Skeletal muscle satellite cell (primary cell): ENCODE data around the gene FAM78A.

Experiments
- H3K27me3 ChIP-seq: 2 replicates; pipeline ENCODE4 v1.7.0; 2013; ENCODE audit warnings: low read length; ENCODE audit not compliant: control insufficient read depth, insufficient read depth
- H3K36me3 ChIP-seq: 2 replicates; pipeline ENCODE4 v1.7.0; 2013; ENCODE audit warnings: mild to moderate bottlenecking, control low read depth, low read length; ENCODE audit not compliant: insufficient read depth
- H3K4me1 ChIP-seq: 2 replicates; pipeline ENCODE4 v1.7.0; 2013; ENCODE audit warnings: low read length; ENCODE audit not compliant: control insufficient read depth, insufficient read depth
- H3K4me2 ChIP-seq: 2 replicates; pipeline ENCODE4 v1.7.0; 2013; ENCODE audit warnings: mild to moderate bottlenecking, low read length
- H3K4me3 ChIP-seq: 2 replicates; pipeline ENCODE4 v1.7.0; 2013; ENCODE audit warnings: low read length
- H3K9ac ChIP-seq: 2 replicates; pipeline ENCODE4 v1.7.0; 2013; ENCODE audit warnings: mild to moderate bottlenecking, low read depth, low read length, moderate library complexity
- H3K9me3 ChIP-seq: replicated peaks from 2 replicates; pipeline ENCODE4 v1.7.0; 2013; ENCODE audit warnings: mild to moderate bottlenecking, control low read depth, low read length

Gene FAM78A

GRCh38 chr9:131309530-131310276 is 33.4 kb upstream of the FAM78A start:
- H3K4me3 ChIP-seq: no peak overlapping the region
- no peaks in the 10 kb centered on the region for H3K9me3 ChIP-seq
- H3K4me1 ChIP-seq: peaks cover 3% of the 10 kb centered on the region
- H3K27me3 ChIP-seq: peaks cover under 1% of the 10 kb centered on the region
- no peak overlapping the region for H3K4me2 ChIP-seq
- peaks cover 2% of the 10 kb centered on the region for H3K36me3 ChIP-seq
- no peak overlapping the region for H3K9ac ChIP-seq

GRCh38 chr9:131308906-131309529 is 32.7 kb upstream of the FAM78A start:
- Histone ChIP-seq H3K4me2 (no peak overlapping the region), H3K9me3 (no peaks in the 10 kb centered on the region), H3K4me1 (peaks cover 3% of the 10 kb centered on the region), H3K36me3 (peaks cover 2% of the 10 kb centered on the region), H3K4me3 (no peak overlapping the region), H3K27me3 (no peaks in the 10 kb centered on the region), H3K9ac (no peak overlapping the region)

DNA sequence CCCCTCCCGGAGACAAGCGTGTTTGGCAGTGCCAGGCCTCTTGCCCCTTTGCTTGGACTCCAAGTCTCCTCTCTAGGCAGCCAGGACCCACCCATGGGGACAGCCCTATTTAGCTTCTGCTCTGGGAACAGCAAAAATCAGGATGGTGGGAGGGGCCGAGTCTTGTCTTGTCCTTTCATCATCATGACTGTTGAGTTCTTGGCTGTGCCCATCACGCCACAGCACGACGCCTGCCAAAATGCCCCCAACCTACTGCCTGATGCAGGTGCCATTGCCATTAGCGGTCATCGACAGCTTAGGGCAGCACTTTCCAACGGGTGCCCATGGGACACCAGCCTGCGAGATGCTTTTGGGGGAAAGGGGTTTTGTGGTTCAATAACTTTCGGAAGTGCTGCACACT is 32.1 kb upstream of the FAM78A start:
- no peak overlapping the region for H3K9ac ChIP-seq
- no peak overlapping the region for H3K4me2 ChIP-seq
- H3K9me3 ChIP-seq: no peaks in the 10 kb centered on the region
- no peaks in the 10 kb centered on the region for H3K27me3 ChIP-seq
- peaks cover 2% of the 10 kb centered on the region for H3K36me3 ChIP-seq
- H3K4me1 ChIP-seq: peaks cover 3% of the 10 kb centered on the region
- H3K4me3 ChIP-seq: no peak overlapping the region

GRCh38 chr9:131307974-131308373 is 31.7 kb upstream of the FAM78A start:
- Histone ChIP-seq H3K27me3 (no peaks in the 10 kb centered on the region), H3K36me3 (peaks cover 2% of the 10 kb centered on the region), H3K4me2 (no peak overlapping the region), H3K4me3 (no peak overlapping the region), H3K4me1 (peaks cover 3% of the 10 kb centered on the region), H3K9ac (no peak overlapping the region), H3K9me3 (no peaks in the 10 kb centered on the region)

- Histone ChIP-seq H3K9ac (no peak overlapping the region), H3K36me3 (peaks cover 2% of the 10 kb centered on the region), H3K4me3 (no peak overlapping the region), H3K27me3 (no peaks in the 10 kb centered on the region), H3K4me1 (peaks cover 3% of the 10 kb centered on the region), H3K9me3 (no peaks in the 10 kb centered on the region), H3K4me2 (no peak overlapping the region)
Observed at GRCh38 chr9:131306397-131307004, 30.2 kb upstream of the FAM78A start.

DNA sequence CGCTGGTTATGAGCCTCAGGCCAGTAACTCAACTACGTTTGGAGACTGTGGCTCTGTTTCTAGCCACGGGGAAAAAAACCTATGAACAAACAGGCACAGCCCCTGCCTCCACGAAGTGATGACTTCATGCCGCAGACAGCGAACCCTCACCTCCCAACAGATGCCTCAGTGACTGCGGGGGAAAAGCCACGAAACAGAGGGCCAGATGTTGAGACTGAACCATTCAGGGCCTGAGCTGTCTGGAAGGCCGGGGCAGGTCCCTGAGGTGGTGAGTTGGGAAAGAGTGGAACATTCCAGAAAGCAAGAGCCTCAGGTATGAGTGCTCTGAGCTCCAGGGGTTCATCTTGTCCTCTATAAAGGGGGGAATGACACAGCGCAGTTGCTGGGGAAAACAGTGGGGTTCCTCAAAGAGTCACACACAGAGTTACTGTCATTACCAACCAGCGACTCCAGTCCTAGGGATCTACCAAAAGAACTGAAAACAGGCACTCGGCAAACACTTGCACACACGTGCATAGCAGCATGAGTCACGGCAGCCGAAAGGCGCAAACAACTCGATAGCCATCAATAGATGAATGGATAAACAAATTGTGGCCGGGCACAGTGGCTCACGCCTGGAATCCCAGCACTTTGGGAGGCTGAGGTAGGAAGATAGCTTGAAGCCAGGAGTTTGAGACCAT is 28.5 kb upstream of the FAM78A start:
- Histone ChIP-seq H3K27me3 (no peaks in the 10 kb centered on the region), H3K4me1 (no peaks in the 10 kb centered on the region), H3K9me3 (no peaks in the 10 kb centered on the region), H3K36me3 (peaks cover 2% of the 10 kb centered on the region), H3K4me3 (no peak overlapping the region), H3K9ac (no peak overlapping the region), H3K4me2 (no peak overlapping the region)

DNA sequence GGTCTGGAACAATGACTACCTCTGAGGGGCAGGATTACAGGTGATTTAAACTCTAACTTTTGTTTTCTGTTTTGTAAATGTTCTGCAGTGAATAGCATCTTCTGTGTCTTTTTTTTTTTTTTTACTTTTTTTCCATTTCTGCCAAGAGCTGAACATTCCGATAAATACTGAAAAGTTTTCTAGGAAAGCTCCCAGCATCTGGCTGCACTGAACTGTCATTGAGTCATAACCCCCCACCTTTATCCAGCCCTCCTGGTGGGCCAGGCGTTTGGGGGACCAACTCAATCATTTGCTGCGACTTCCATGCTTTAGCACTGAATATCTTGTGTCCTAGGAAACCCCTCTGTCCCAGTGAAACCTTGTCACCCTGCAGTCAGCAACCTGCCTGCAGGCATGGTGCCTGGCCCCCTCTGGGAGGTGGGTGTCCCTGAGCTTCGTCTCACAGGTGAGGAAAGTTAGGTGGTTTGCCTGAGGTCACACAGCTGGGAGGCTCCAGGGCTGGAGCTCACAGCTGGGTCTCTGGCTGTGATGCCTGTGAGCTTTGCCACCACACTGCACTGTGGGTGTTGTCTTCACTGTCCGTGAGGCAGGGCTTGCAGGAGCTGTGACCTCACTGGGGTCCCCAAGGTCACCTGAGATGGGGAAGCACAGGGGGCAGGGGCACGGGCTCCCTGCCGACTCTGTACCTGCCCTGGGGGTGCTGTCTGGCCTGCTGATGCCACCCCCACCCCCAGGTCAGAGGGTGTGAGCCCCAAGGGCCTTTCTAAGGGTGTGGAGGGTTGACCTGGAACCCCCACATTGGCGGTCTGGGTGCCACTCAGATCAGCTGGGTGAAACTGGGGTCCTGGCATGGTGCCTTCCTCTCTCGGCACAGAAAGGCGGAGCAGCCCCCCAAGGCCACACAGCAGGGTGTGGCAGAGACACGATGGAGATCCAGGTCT is 27.3 kb upstream of the FAM78A start:
- Histone ChIP-seq H3K27me3 (no peaks in the 10 kb centered on the region), H3K9me3 (no peaks in the 10 kb centered on the region), H3K36me3 (peaks cover 2% of the 10 kb centered on the region), H3K4me3 (no peak overlapping the region), H3K9ac (no peak overlapping the region), H3K4me2 (no peak overlapping the region), H3K4me1 (no peaks in the 10 kb centered on the region)

DNA sequence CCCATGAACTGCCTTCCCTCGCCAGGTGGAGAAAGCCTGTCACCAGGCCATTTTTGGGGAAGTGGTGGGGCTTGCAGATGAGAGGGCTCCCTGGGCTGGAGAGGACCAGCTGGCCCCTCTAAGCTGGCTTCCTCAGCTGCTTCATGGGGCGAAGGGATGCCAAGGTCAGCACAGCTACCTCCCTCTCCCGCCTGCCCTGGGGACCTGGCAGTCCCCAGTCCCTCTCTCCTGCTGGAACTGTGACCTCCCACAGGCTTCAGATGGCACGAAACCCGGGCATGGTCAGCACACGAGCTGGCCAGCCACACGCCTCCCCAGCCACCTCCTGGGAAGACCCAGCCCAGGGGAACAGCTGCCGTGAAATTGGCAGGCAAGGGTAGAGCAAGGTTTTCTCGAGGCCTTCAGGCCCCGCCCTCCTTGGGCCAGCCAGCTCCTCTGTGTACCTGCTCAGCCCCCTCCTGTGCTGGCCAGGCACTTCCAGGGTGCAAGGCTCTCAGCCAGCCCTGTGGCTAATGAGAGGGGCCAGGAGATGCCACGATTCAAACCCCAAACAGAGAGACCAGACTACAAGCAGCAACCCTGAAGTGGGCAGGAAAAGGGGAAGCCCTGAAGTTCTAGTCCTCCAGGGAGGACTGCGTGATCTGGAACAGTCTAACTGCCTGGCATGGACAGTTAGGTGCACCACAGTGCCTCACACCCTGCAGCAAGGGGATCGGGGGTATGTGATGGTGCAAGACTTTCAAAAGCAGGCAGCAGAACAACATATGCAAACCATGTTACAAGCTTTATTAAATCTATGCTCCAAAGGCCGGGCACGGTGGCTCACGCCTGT is 26.1 kb upstream of the FAM78A start:
- no peak overlapping the region for H3K9ac ChIP-seq
- H3K27me3 ChIP-seq: no peaks in the 10 kb centered on the region
- no peaks in the 10 kb centered on the region for H3K4me1 ChIP-seq
- H3K4me3 ChIP-seq: no peak overlapping the region
- peaks cover 2% of the 10 kb centered on the region for H3K36me3 ChIP-seq
- no peak overlapping the region for H3K4me2 ChIP-seq
- H3K9me3 ChIP-seq: no peaks in the 10 kb centered on the region

GRCh38 chr9:131300444-131300843 is 24.1 kb upstream of the FAM78A start:
- Histone ChIP-seq H3K4me1 (no peaks in the 10 kb centered on the region), H3K36me3 (peaks cover 2% of the 10 kb centered on the region), H3K4me2 (no peak overlapping the region), H3K9me3 (no peaks in the 10 kb centered on the region), H3K4me3 (no peak overlapping the region), H3K27me3 (no peaks in the 10 kb centered on the region), H3K9ac (no peak overlapping the region)

DNA sequence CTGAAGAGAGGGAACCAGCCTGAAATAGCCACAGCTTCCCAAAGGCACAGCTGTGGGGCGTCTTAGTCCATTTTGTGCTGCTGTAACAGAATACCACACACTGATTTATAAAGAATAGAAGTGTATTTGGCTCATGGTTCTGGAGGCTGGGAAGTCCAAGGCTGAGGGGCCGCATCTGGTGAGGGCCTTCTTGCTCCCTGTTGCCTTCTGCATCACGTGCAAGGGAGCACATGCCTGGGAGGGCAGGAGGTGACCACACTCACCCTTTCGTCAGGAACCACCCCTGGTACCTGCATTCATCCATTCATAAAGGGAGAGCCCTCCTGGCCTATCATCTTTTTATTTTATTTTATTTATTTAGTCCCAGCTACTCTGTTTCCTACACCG is 23.6 kb upstream of the FAM78A start:
- H3K9me3 ChIP-seq: no peaks in the 10 kb centered on the region
- no peak overlapping the region for H3K4me3 ChIP-seq
- no peak overlapping the region for H3K9ac ChIP-seq
- H3K36me3 ChIP-seq: peaks cover 1% of the 10 kb centered on the region
- H3K4me2 ChIP-seq: no peak overlapping the region
- no peaks in the 10 kb centered on the region for H3K4me1 ChIP-seq
- H3K27me3 ChIP-seq: no peaks in the 10 kb centered on the region
